ENCODE results near the gene DNAH14.
"Not testable (repeated sequence)": the region's sequence is repeated elsewhere in the genome, so short reads cannot be mapped to it uniquely, and the experiment has no call there.

DNA sequence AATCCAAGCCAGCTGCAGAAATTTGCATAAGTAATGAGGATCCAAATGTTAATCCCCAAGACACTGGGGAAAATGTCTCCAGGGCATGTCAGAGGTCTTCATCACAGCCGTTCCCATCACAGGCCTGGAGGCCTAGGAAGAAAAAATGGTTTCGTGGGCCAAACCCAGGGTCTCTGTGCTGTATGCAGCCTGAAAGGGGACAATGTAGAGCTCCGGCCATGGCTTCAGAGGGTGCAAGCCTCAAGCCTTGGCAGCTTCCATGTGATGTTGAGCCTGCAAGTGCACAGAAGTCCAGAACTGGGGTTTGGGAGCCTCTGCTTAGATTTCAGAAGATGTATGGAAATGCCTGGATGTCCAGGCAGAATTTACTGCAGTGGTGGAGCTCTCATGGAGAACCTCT is 247.9 kb downstream of the DNAH14 start:
- TF ChIP-seq POLR2AphosphoS5, SPI1 (IDR thresholded peaks at IDR 0.05; ENCODE audit: low read depth, low read length): not testable (repeated sequence)
